ENCODE data around the gene PCNP. TPM values are rescaled to one million over a fixed set of nuclear protein-coding genes. Genes with fewer than 3 reads are reported as not detected.

Gene PCNP
- total and polyA plus RNA-seq, 2 donors (not counting 3 experiments of a cell fraction or from before 2014, with no cell fraction given): 22.7 to 137 TPM

- no peaks in the 10 kb centered on the region for H3K9me3 ChIP-seq (replicated peaks; ENCODE audit: control insufficient read depth, insufficient read depth, low read length)
- no peaks in the 10 kb centered on the region for H4K20me1 ChIP-seq (replicated peaks; ENCODE audit: control insufficient read depth, extremely low read depth, insufficient read depth, low read length)
- no peak overlapping the region for H3K27ac ChIP-seq (ENCODE audit: insufficient read depth, low read depth, low read length)
- intact Hi-C loops (cut with micrococcal nuclease): no loop called here
- no peaks in the 10 kb centered on the region for H3K27me3 ChIP-seq (ENCODE audit: control insufficient read depth in 2 of 2, insufficient read depth in 2 of 2, low read length in 2 of 2)
- H3K79me2 ChIP-seq (ENCODE audit: control insufficient read depth, insufficient read depth, low read length): no peaks in the 10 kb centered on the region
- no peak overlapping the region for H2AFZ ChIP-seq (ENCODE audit: low read depth, low read length)
- H3K4me2 ChIP-seq (ENCODE audit: insufficient read depth, low read length): no peak overlapping the region
- H3K36me3 ChIP-seq (ENCODE audit: control insufficient read depth in 2 of 2, extremely low read depth in 1 of 2, insufficient read depth in 2 of 2, low read length in 2 of 2): no peaks in the 10 kb centered on the region
- no peak for FAIRE-seq
- H3K4me3 ChIP-seq (replicated peaks in 1 of 3; ENCODE audit: insufficient read depth in 1 of 3, low read depth in 1 of 3, low read length in 3 of 3): no peak overlapping the region
- no peaks in the 10 kb centered on the region for H3K9me1 ChIP-seq (replicated peaks; ENCODE audit: control insufficient read depth, extremely low read depth, insufficient read depth, low read length)
- TF ChIP-seq MYC (IDR thresholded peaks at IDR 0.05; ENCODE audit: low read depth, low read length) (no peak), CTCF (IDR thresholded peaks at IDR 0.05; ENCODE audit: extremely low read depth in 1 of 2, insufficient read depth in 1 of 2, low read depth in 1 of 2, low read length in 2 of 2) (no peak), FOS (IDR thresholded peaks at IDR 0.05; ENCODE audit: borderline replicate concordance, insufficient read depth, low read length) (no peak), GATA2 (IDR thresholded peaks at IDR 0.05; ENCODE audit: insufficient read depth, insufficient read length, low read depth, low read length) (no peak), POLR2A (IDR thresholded peaks at IDR 0.05; ENCODE audit: low read depth, low read length) (no peak), JUN (IDR thresholded peaks at IDR 0.05; ENCODE audit: borderline replicate concordance, insufficient read depth, insufficient read length, low read depth) (no peak), EZH2 (IDR thresholded peaks at IDR 0.05; ENCODE audit: borderline replicate concordance, low read depth, low read length, severe bottlenecking) (no peak), POLR2AphosphoS5 (IDR thresholded peaks at IDR 0.05; ENCODE audit: insufficient read depth, low read depth, low read length) (no peak)
- TF ChIP-seq, protein P1, sequence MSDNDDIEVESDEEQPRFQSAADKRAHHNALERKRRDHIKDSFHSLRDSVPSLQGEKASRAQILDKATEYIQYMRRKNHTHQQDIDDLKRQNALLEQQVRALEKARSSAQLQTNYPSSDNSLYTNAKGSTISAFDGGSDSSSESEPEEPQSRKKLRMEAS (IDR thresholded peaks at IDR 0.05; ENCODE audit: insufficient read depth, insufficient read length): no peak
- no peak overlapping the region for H3K9ac ChIP-seq (replicated peaks; ENCODE audit: extremely low read depth, insufficient read depth, low read length)
- ChIA-PET CTCF (no interaction called here), POLR2A (no interaction called here)
- DNase-seq (ENCODE audit: low read depth, low spot score): no peak
- H3K4me1 ChIP-seq (ENCODE audit: control insufficient read depth, extremely low read depth, insufficient read depth, low read length): peaks cover 23% of the 10 kb centered on the region
- BruUV-seq (replicated peaks): no TSS peak
- dilution Hi-C loops (cut with MboI; ENCODE audit: extremely low pct_ligation_motif_present, low sequenced_read_pairs): no loop called here
Measured at GRCh38 chr3:101527441-101527840, 46.5 kb upstream of the PCNP start.
